ENCODE measurements around the gene SLC29A2.

DNA sequence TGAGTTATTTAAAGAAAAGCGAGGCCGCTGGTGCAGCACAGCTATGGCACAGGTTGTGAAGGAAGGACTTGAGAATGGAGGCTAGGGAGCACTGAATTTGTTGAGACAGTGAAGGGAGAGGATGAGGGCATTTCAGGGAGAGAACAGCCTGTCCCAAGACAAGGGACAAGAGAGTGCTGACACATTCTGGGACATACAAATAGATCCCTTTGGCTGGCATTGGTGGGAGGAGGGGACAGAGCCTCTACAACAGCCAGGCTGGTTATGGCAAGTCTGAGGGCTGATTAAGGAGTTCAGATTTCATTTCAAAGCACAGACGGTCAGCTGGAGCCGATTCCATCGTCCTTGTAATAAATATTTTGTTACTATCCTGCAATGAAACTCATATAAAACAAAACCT, 1.7 kb upstream of the SLC29A2 start:
- TF ChIP-seq POLR2A (IDR thresholded peaks at IDR 0.05; ENCODE audit: control extremely low read depth in 1 of 2, low read depth in 2 of 2, low read length in 2 of 2) (no peak), JUND (IDR thresholded peaks at IDR 0.05; ENCODE audit: low read length) (no peak), RXRA (IDR thresholded peaks at IDR 0.05; ENCODE audit: insufficient read depth, low read depth, low read length) (no peak), SRF (IDR thresholded peaks at IDR 0.05; ENCODE audit: low read depth, low read length) (no peak), MAX (IDR thresholded peaks at IDR 0.05) (no peak), BCL11A (IDR thresholded peaks at IDR 0.05; ENCODE audit: low read depth in 2 of 2, low read length in 2 of 2) (no peak), KDM5A (IDR thresholded peaks at IDR 0.05; ENCODE audit: low read length) (no peak)
- TF ChIP-seq, protein P1, sequence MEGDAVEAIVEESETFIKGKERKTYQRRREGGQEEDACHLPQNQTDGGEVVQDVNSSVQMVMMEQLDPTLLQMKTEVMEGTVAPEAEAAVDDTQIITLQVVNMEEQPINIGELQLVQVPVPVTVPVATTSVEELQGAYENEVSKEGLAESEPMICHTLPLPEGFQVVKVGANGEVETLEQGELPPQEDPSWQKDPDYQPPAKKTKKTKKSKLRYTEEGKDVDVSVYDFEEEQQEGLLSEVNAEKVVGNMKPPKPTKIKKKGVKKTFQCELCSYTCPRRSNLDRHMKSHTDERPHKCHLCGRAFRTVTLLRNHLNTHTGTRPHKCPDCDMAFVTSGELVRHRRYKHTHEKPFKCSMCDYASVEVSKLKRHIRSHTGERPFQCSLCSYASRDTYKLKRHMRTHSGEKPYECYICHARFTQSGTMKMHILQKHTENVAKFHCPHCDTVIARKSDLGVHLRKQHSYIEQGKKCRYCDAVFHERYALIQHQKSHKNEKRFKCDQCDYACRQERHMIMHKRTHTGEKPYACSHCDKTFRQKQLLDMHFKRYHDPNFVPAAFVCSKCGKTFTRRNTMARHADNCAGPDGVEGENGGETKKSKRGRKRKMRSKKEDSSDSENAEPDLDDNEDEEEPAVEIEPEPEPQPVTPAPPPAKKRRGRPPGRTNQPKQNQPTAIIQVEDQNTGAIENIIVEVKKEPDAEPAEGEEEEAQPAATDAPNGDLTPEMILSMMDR (IDR thresholded peaks at IDR 0.05; ENCODE audit: control extremely low read depth in 1 of 3, insufficient read depth in 1 of 3, low read depth in 1 of 3, low read length in 3 of 3) = no peak
